HPDE6-E6E7 (cell line): Measurements from ENCODE around the gene RAB3C.
A peak's percentile ranks its signal among the peaks of the same experiment; 100 is the strongest.
"Not testable (repeated sequence)": the region's sequence is repeated elsewhere in the genome, so short reads cannot be mapped to it uniquely, and the experiment has no call there.

ENCODE experiments used
- DNase-seq: peaks from one replicate; pipeline ENCODE4 v3.0.0; 2011; ENCODE audit warnings: missing footprints; ENCODE audit errors: extremely low spot score

Gene RAB3C, protein sequence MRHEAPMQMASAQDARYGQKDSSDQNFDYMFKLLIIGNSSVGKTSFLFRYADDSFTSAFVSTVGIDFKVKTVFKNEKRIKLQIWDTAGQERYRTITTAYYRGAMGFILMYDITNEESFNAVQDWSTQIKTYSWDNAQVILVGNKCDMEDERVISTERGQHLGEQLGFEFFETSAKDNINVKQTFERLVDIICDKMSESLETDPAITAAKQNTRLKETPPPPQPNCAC

DNA sequence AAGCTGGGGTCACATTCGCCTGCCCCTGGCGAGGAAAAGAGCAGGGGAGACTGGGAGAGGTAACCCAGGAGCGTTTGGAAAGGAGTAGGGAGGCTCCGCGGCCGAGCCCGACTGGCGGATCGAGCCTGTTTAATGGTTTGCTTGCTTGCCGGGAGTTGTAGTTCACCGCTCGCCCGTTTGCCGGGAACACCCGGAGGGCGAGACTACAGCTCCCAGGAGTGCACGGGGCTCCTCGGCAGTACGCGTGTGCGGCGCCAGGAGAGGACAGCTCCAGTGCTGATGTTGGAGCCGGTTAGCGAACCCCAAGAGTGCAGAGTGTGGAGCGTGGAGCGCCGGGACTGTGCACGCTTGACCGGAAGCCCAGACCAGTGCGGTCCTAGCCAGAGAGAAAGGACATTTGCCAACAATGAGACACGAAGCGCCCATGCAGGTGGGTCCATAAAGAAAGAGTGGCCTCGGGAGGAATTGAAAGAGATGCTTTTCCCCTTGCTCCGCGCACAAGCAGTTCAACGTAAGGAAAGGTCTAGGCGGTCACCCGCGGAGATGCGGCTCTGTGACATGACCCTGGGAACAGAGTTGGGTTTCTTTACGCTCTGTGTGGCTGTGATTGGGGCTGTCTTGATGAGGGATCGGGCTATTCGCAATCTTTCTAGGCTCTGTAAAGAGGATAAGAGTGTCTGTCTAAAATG, at the start of gene RAB3C:
TSS of gene RAB3C (plus strand) at position 273 of the 689 bp plus-strand sequence. CDS start at position 407, 134 bp downstream.
- peak; percentile 95 for DNase-seq

GRCh38 chr5:58541935-58542334, 40.9 kb upstream of the RAB3C start:
- not testable (repeated sequence) for DNase-seq

DNA sequence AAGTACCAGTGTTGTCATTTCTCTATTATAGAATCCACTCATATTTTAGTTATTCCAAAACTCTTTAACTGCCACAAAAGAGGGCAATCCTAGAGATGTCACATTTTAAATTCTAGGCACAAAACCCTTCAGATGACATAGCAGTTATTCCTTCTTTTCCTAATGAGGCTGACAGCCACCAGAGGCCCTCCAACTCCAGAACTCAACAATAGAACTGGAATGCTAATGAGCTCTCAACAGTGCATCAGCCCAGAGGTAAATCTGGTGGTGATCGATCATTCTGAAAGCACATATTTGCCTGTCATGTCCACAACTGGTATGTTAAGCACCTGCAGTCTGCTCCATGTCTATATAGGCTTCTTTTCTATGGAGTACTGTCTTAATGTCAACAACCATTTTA, 40.2 kb upstream of the RAB3C start:
- DNase-seq = no peak

- DNase-seq = no peak
Observed at GRCh38 chr5:58543723-58544122, 39.2 kb upstream of the RAB3C start.

DNA sequence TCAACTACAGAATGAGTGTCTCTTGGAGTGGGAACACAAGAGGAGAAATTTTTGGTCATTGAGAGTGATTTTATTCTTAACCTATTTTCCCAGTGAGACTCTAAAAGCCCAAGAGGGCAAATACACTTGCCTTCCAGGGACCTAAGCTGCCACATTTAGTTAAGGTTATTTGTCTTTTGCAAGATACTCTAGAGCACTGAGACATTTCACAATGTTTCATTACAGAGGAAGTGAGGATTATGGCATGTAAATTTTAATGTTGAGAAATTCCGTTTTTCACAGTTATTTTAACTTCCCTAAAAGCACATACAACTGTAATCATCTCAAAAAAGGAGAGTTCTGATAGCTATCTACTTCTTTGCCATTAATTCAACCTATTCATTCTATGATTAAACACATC, 38.7 kb upstream of the RAB3C start:
- DNase-seq = no peak

GRCh38 chr5:58544926-58545325, 37.9 kb upstream of the RAB3C start:
- DNase-seq = no peak

GRCh38 chr5:58545912-58546311, 37.0 kb upstream of the RAB3C start:
- no peak for DNase-seq

GRCh38 chr5:58548068-58548467, 34.8 kb upstream of the RAB3C start:
- DNase-seq = no peak

DNA sequence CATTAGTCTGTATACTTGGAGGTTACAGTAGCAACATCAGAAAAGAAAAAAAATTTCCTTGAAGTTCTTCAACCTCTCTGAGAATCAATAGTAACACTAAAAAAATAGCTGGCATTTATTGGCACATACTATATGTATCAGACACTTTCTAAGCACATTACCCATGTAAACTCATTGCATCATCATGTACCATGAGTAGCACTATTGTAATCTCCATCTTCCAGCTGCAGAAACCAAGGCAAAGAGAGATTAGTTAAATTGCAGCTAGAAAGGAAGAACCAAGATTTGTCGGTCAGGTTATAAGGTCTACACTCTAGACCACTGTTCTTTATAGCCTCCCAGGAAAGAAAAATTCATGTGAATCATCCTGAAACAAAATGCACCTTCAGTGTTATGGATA, 31.4 kb upstream of the RAB3C start:
- no peak for DNase-seq

DNA sequence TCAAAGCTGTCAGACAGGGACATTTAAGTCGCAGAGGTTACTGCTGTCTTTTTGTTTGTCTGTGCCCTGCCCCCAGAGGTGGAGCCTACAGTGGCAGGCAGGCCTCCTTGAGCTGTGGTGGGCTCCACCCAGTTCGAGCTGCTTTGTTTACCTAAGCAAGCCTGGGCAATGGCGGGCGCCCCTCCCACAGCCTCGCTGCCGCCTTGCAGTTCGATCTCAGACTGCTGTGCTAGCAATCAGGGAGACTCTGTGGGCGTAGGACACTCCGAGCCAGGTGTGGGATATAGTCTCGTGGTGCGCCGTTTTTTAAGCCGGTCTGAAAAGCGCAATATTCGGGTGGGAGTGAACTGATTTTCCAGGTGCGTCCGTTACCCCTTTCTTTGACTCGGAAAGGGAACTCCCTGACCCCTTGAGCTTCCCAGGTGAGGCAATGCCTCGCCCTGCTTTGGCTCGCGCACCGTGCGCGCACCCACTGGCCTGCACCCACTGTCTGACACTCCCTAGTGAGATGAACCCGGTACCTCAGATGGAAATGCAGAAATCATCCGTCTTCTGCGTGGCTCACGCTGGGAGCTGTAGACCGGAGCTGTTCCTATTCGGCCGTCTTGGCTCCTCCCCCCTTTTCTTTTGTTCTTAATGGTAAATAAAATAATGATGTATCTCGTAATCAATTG, 25.1 kb upstream of the RAB3C start:
- not testable (repeated sequence) for DNase-seq

DNA sequence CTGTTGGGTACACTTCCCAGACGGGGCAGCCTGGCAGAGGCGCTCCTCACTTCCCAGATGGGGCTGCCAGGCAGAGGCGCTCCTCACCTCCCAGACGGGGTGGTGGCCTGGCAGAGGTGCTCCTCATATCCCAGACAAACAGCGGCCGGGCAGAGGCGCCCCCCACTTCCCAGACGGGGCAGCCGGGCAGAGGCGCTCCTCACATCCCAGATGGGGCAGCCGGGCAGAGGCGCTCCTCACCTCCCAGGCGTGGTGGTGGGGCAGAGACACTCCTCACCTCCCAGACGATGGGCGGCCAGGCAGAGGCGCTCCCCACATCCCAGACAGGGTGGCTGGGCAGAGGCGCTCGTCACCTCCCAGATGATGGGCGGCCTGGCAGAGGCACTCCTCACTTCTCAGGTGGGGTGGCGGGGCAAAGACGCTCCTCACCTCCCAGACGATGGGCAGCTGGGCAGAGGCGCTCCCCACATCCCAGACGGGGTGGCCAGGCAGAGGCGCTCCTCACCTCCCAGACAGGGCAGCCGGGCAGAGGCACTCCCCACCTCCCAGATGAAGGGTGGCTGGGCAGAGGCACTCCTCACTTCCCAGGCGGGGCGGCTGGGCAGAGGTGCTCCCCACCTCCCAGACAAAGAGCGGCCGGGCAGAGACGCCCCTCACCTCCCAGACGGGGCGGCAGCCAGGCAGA, 19.7 kb upstream of the RAB3C start:
- DNase-seq = not testable (repeated sequence)

GRCh38 chr5:58564043-58564832, 18.6 kb upstream of the RAB3C start:
- DNase-seq = not testable (repeated sequence)

GRCh38 chr5:58565033-58565432, 17.8 kb upstream of the RAB3C start:
- DNase-seq = no peak

GRCh38 chr5:58571501-58571900, 11.4 kb upstream of the RAB3C start:
- DNase-seq = no peak

- DNase-seq = not testable (repeated sequence)
Observed at GRCh38 chr5:58572973-58573372, 9.9 kb upstream of the RAB3C start.

GRCh38 chr5:58579781-58580180, 3.1 kb upstream of the RAB3C start:
- DNase-seq = no peak

GRCh38 chr5:58582019-58582802, 664 bp upstream of the RAB3C start:
- DNase-seq = no peak

DNA sequence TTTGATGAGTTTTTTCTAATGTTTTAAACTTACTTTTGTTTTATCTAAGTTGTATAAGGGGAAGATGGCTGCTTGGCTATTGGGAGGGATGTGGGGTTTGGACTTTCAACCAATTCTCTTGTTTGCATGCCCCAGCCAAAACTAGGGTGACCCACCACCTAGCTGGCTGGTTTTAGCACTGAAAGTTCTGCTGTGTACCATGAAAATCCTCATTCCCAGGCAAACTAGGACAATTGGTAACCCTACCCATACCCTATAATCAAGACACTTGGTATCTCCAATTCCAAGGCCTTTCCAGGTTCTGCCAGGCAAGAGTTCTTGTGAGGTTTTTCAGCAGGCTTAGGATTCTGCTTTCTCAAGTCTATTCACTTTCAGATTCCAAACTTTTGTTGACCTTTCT, 13.1 kb downstream of the RAB3C start:
- DNase-seq = no peak

GRCh38 chr5:58598440-58598839, 15.6 kb downstream of the RAB3C start:
- no peak for DNase-seq

DNA sequence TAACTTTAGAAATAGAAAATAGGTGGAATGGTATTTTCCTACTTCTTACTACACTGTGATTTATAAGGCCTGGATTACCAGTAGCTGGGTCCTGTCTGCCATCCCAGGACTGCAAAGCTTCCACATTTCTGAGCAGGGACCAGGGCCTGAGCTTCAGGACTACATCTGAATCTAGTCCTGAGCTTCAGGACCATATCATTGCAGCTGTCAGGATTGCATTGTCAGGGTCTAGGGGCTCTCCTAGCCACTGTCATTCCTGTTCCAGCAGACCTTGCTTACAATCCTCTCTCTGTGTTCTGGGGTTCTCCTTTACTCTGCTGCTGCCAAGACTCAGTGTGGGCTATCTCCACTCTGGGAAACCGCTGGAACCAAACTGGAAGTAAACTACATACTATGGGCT, 16.3 kb downstream of the RAB3C start:
- DNase-seq = no peak

DNA sequence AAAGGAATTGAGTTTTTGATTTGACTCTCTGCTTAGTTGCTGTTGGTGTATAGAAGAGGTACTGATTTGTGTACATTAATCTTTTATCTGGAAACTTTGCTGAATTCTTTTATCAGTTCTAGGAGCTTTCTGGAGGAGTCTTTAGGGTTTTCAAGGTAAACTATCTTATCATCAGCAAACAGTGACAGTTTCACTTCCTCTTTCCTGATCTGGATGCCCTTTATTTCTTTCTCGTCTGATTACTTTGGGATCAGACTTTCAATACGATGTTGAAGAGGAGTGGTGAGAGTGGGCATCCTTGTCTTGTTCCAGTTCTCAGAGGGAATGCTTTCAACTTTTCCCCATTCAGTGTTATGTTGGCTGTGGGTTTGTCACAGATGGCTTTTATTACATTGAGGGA, 17.7 kb downstream of the RAB3C start:
- DNase-seq = not testable (repeated sequence)
